Measurements from ENCODE around the gene ELMO1. TPM values are rescaled to one million over a fixed set of nuclear protein-coding genes. Genes with fewer than 3 reads are reported as not detected.

The ELMO1 gene
- total RNA-seq, 1 donor from 2014 or later, result 29.4 TPM

DNA sequence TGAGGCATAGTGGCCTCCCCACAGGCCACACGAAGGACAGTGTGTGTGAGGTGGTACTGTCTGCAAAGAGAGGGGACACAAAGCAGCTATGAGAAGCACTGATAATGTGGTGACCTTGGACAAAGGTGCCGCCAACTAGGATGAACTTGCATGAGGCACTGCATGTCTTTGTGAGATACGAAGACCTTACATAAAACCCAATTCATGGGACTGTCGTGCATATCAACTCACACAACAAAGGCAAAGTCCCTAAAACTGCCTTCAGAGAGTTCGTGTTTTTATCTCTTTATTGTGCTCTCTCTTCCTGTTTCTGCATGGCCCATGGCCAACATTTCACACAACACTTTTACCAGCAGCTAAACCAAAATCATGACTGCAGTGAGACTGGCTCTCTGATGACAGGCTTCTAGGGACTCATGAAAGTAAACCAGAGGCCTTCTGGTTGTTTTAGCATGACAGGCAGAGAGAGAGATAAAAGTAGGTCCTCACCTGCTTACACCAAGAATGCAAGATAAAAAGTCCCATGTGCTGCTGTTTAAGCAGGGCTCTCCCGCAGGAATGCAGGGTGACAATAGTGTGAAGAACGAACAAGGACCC is 347.8 kb downstream of the ELMO1 start:
- Mint-ChIP-seq H3K9me3 (no peaks in the 10 kb centered on the region), H3K27ac (no peak overlapping the region), H3K36me3 (no peaks in the 10 kb centered on the region), H3K4me3 (no peak overlapping the region), H3K4me1 (ENCODE audit: unreplicated experiment) (peaks cover 5% of the 10 kb centered on the region), H3K27me3 (no peaks in the 10 kb centered on the region)
- TF ChIP-seq, protein P1, sequence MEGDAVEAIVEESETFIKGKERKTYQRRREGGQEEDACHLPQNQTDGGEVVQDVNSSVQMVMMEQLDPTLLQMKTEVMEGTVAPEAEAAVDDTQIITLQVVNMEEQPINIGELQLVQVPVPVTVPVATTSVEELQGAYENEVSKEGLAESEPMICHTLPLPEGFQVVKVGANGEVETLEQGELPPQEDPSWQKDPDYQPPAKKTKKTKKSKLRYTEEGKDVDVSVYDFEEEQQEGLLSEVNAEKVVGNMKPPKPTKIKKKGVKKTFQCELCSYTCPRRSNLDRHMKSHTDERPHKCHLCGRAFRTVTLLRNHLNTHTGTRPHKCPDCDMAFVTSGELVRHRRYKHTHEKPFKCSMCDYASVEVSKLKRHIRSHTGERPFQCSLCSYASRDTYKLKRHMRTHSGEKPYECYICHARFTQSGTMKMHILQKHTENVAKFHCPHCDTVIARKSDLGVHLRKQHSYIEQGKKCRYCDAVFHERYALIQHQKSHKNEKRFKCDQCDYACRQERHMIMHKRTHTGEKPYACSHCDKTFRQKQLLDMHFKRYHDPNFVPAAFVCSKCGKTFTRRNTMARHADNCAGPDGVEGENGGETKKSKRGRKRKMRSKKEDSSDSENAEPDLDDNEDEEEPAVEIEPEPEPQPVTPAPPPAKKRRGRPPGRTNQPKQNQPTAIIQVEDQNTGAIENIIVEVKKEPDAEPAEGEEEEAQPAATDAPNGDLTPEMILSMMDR (conservative IDR thresholded peaks at IDR 0.05), result no peak
- DNase-seq (ENCODE audit: extremely low spot score, unreplicated experiment), result no peak

DNA sequence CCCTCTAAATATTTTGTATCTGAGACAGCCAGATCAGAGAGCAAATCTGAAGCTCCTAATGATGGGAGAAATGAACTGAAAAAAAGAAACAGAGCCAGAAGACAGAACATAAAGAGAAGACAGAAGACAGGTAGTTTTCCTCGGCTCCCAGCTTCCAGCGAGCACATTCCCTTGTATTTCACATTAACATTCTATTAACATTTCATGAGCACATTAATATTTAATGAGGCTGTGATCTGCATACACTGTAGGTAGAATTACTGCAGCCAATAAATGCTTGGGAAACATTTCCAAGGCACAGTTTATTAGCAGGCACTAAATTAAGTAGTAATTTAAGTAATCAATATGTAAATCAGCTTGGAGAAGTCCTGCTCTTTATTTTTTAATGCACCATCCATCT is 349.9 kb downstream of the ELMO1 start:
- H3K4me3 Mint-ChIP-seq, result no peak overlapping the region
- H3K27me3 Mint-ChIP-seq, result no peaks in the 10 kb centered on the region
- TF ChIP-seq, protein P1 (conservative IDR thresholded peaks at IDR 0.05), result no peak
- no peaks in the 10 kb centered on the region for H3K9me3 Mint-ChIP-seq
- H3K27ac Mint-ChIP-seq, result no peak overlapping the region
- no peaks in the 10 kb centered on the region for H3K36me3 Mint-ChIP-seq
- peaks cover 13% of the 10 kb centered on the region for H3K4me1 Mint-ChIP-seq (ENCODE audit: unreplicated experiment)
- no peak for DNase-seq (ENCODE audit: extremely low spot score, unreplicated experiment)

DNA sequence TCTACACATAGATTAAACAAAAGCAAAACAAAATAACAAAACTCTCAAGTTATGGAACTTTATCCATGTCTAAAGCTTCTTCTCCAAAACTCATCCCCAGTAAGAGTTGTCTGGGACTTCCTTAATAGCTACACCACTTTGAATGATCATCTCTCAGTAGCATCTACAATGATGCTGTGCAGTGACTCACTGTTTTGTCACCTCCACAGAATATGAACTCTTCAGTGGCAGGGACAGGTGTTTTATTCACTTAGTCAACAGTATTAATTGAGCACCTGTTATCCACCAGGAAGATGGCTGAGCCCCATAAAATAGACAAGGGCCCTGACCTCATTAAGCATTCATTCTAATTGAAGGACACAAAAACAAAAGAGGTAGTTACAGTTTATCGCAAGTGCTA is 350.7 kb downstream of the ELMO1 start:
- TF ChIP-seq, protein P1 (conservative IDR thresholded peaks at IDR 0.05), result no peak
- no peaks in the 10 kb centered on the region for H3K9me3 Mint-ChIP-seq
- H3K27me3 Mint-ChIP-seq, result no peaks in the 10 kb centered on the region
- H3K4me3 Mint-ChIP-seq, result no peak overlapping the region
- no peaks in the 10 kb centered on the region for H3K36me3 Mint-ChIP-seq
- no peak for DNase-seq (ENCODE audit: extremely low spot score, unreplicated experiment)
- H3K27ac Mint-ChIP-seq, result no peak overlapping the region
- H3K4me1 Mint-ChIP-seq (ENCODE audit: unreplicated experiment), result peaks cover 13% of the 10 kb centered on the region

DNA sequence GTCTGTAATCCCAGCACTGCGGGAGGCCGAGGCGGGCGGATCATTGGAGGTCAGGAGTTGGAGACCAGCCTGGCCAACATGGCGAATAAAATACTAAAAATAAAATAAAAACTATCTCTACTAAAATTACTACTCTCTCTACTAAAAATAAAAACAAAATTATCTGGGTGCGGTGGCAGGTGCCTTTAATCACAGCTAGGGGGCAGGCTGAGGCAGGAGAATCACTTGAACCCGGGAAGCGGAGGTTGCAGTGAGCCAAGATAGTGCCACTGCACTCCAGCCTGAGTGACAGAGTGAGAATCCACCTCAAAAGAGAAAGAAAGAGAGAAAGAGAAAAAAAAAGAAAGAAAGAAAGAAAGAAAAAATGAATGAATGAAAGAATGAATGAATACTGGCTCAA is 351.4 kb downstream of the ELMO1 start:
- Mint-ChIP-seq H3K4me1 (ENCODE audit: unreplicated experiment) (peaks cover 13% of the 10 kb centered on the region), H3K4me3 (no peak overlapping the region), H3K27me3 (no peaks in the 10 kb centered on the region), H3K27ac (no peak overlapping the region), H3K9me3 (no peaks in the 10 kb centered on the region), H3K36me3 (no peaks in the 10 kb centered on the region)
- TF ChIP-seq, protein P1 (conservative IDR thresholded peaks at IDR 0.05), result peak; percentile 43
- DNase-seq (ENCODE audit: extremely low spot score, unreplicated experiment), result no peak

DNA sequence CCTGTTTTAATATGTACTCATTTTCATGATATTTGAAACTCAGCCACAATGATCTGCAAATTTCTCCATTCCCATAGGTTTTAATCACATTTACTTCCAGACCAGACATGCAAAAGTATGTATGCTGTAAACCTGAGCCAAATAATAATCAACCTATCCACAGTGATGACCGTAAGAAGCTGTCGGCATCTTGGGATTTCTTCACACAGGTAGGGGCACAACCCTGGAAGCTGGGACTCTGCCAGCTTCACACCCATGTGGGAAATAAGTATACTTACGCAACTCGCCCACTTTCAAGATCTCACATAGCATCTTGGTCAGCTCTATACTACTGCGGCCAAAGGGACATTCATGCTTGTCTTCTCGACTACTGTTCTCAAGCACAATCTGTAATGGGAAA is 352.3 kb downstream of the ELMO1 start:
- no peak for DNase-seq (ENCODE audit: extremely low spot score, unreplicated experiment)
- H3K9me3 Mint-ChIP-seq, result no peaks in the 10 kb centered on the region
- H3K36me3 Mint-ChIP-seq, result no peaks in the 10 kb centered on the region
- H3K27me3 Mint-ChIP-seq, result no peaks in the 10 kb centered on the region
- peaks cover 13% of the 10 kb centered on the region for H3K4me1 Mint-ChIP-seq (ENCODE audit: unreplicated experiment)
- no peak overlapping the region for H3K4me3 Mint-ChIP-seq
- no peak overlapping the region for H3K27ac Mint-ChIP-seq
- TF ChIP-seq, protein P1 (conservative IDR thresholded peaks at IDR 0.05), result no peak

DNA sequence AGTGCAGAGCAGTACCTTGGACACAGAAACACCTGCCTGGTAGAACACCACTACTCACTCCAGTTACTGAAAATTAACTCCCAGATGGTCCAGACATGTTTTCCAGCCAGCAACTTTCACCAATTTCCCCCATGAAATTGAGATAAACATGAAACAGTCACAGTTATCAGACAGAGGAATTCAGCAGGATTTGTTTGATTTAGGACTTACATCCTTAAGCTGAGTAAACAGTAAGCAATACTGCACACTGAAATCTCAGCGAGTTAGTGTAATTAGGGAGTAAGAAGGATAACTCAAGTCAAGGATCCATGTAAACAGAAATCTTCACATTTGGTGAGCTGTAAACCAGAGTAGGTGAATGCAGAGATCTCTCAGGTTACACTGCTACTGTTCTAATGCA is 353.5 kb downstream of the ELMO1 start:
- Mint-ChIP-seq H3K9me3 (no peaks in the 10 kb centered on the region), H3K27ac (no peak overlapping the region), H3K36me3 (no peaks in the 10 kb centered on the region), H3K4me1 (ENCODE audit: unreplicated experiment) (peaks cover 9% of the 10 kb centered on the region), H3K27me3 (no peaks in the 10 kb centered on the region), H3K4me3 (no peak overlapping the region)
- DNase-seq (ENCODE audit: extremely low spot score, unreplicated experiment), result no peak
- TF ChIP-seq, protein P1 (conservative IDR thresholded peaks at IDR 0.05), result no peak

All from type B pancreatic cell (in vitro differentiated cells).